ENCODE measurements around the gene C21orf91. TPM values are rescaled to one million over a fixed set of nuclear protein-coding genes. Genes with fewer than 3 reads are reported as not detected.

The C21orf91 gene
- total and polyA plus RNA-seq, 8 donors, result under 0.01 to 50.9 (median 4.4) TPM

- 93 to 100% (median 97%) methylated on average over 2 of the region's 2 CpGs for WGBS, 5 donors
- Histone ChIP-seq H3K9me3 (peaks cover under 1 to 8% (median 6%) of the 10 kb centered on the region in 4 donors), H3K4me1 (peaks cover 9 to 44% (median 21%) of the 10 kb centered on the region in 4 donors), H3K36me3 (peaks cover 7 to 72% (median 66%) of the 10 kb centered on the region in 4 donors), H3K27me3 (no peaks in the 10 kb centered on the region), H3K27ac (no peak overlapping the region), H3K4me3 (no peak overlapping the region)
- TF ChIP-seq CTCF (IDR thresholded peaks at IDR 0.05) (no peak), POLR2A (IDR thresholded peaks at IDR 0.05) (no peak), POLR2AphosphoS5 (IDR thresholded peaks at IDR 0.05) (no peak), EP300 (IDR thresholded peaks at IDR 0.05) (no peak)
- no peak for DNase-seq
- intact Hi-C loops (cut with DNase I; ENCODE audit: low total_unique reads), result no loop called here
These were observed 5.8 kb downstream of the C21orf91 start for GRCh38 chr21:17813353-17813752.

GRCh38 chr21:17805966-17806365 lies 13.2 kb downstream of the C21orf91 start:
- 86 to 99% (median 97%) methylated on average over 4 of the region's 4 CpGs for WGBS, 5 donors
- H3K36me3 ChIP-seq, result peaks cover 14 to 43% (median 39%) of the 10 kb centered on the region in 4 donors
- intact Hi-C loops (cut with DNase I; ENCODE audit: low total_unique reads), result no loop called here
- H3K27me3 ChIP-seq, result no peaks in the 10 kb centered on the region
- DNase-seq, result no peak
- TF ChIP-seq POLR2AphosphoS5 (IDR thresholded peaks at IDR 0.05), result no peak
- TF ChIP-seq POLR2A (IDR thresholded peaks at IDR 0.05), result no peak
- TF ChIP-seq CTCF (IDR thresholded peaks at IDR 0.05), result no peak
- TF ChIP-seq EP300 (IDR thresholded peaks at IDR 0.05), result no peak
- no peaks in the 10 kb centered on the region for H3K4me1 ChIP-seq
- no peak overlapping the region for H3K27ac ChIP-seq
- no peak overlapping the region for H3K4me3 ChIP-seq
- peaks cover 7 to 16% (median 15%) of the 10 kb centered on the region in 4 donors for H3K9me3 ChIP-seq

- WGBS, 5 donors, result 69 to 78% (median 75%) methylated on average over 3 of the region's 3 CpGs
- peaks cover 7 to 11% (median 10%) of the 10 kb centered on the region in 4 donors for H3K9me3 ChIP-seq
- TF ChIP-seq POLR2A (IDR thresholded peaks at IDR 0.05), result no peak
- TF ChIP-seq POLR2AphosphoS5 (IDR thresholded peaks at IDR 0.05), result no peak
- no peak for TF ChIP-seq CTCF (IDR thresholded peaks at IDR 0.05)
- no peak for TF ChIP-seq EP300 (IDR thresholded peaks at IDR 0.05)
- peaks cover 0 to 14% (median 7%) of the 10 kb centered on the region in 4 donors for H3K4me1 ChIP-seq
- intact Hi-C loops (cut with DNase I; ENCODE audit: low total_unique reads), result no loop called here
- H3K4me3 ChIP-seq, result no peak overlapping the region
- no peak overlapping the region for H3K27ac ChIP-seq
- peaks cover 9 to 19% (median 17%) of the 10 kb centered on the region in 4 donors for H3K36me3 ChIP-seq
- no peak for DNase-seq
- H3K27me3 ChIP-seq, result no peaks in the 10 kb centered on the region
These were observed 15.6 kb downstream of the C21orf91 start for GRCh38 chr21:17803536-17803935.

- H3K36me3 ChIP-seq, result peaks cover 0 to 9% (median 7%) of the 10 kb centered on the region in 4 donors
- peaks cover 0 to 21% (median 9%) of the 10 kb centered on the region in 4 donors for H3K4me1 ChIP-seq
- H3K4me3 ChIP-seq, result no peak overlapping the region
- intact Hi-C loops (cut with DNase I; ENCODE audit: low total_unique reads), result no loop called here
- H3K27me3 ChIP-seq, result no peaks in the 10 kb centered on the region
- TF ChIP-seq POLR2A (IDR thresholded peaks at IDR 0.05) (no peak), CTCF (IDR thresholded peaks at IDR 0.05) (no peak), POLR2AphosphoS5 (IDR thresholded peaks at IDR 0.05) (no peak), EP300 (IDR thresholded peaks at IDR 0.05) (no peak)
- DNase-seq, result no peak
- WGBS, 5 donors, result 88 to 97% (median 92%) methylated on average over 1 of the region's 1 CpG
- peaks cover 0 to 1% (median under 1%) of the 10 kb centered on the region in 4 donors for H3K9me3 ChIP-seq
- H3K27ac ChIP-seq, result no peak overlapping the region
These were observed 16.6 kb downstream of the C21orf91 start for GRCh38 chr21:17802572-17802971.
